Fibroblast of lung (primary cell): Measurements from ENCODE around the gene DENND1A. TPM values are rescaled to one million over a fixed set of nuclear protein-coding genes. Genes with fewer than 3 reads are reported as not detected.

Experiments
- DNase-seq, 2 donors: peaks; one replicate each; pipeline versions ENCODE4 v3.0.0 to v3.0.0-alpha.2; 2010; ENCODE audit warnings: low read depth in 2 of 2
- H2AFZ ChIP-seq: 2 replicates; pipeline ENCODE4 v1.5.1; 2012; ENCODE audit warnings: low read length, control low read depth, inconsistent platforms
- H3K27ac ChIP-seq: 2 replicates; pipeline ENCODE4 v1.5.1; 2011; ENCODE audit warnings: low read length, control low read depth; ENCODE audit not compliant: insufficient read depth
- H3K27me3 ChIP-seq: 2 replicates; pipeline ENCODE4 v1.5.1; 2011; ENCODE audit warnings: mild to moderate bottlenecking, low read length; ENCODE audit not compliant: control insufficient read depth, insufficient read depth
- H3K36me3 ChIP-seq: 2 replicates; pipeline ENCODE4 v1.5.1; 2011; ENCODE audit warnings: low read length; ENCODE audit not compliant: control insufficient read depth, insufficient read depth
- H3K4me1 ChIP-seq: 2 replicates; pipeline ENCODE4 v1.5.1; 2011; ENCODE audit warnings: low read length; ENCODE audit not compliant: control insufficient read depth, insufficient read depth; ENCODE audit errors: extremely low read depth
- H3K4me2 ChIP-seq: 2 replicates; pipeline ENCODE4 v1.5.1; 2011; ENCODE audit warnings: low read length, control low read depth; ENCODE audit not compliant: insufficient read depth; ENCODE audit errors: extremely low read depth
- H3K4me3 ChIP-seq, 4 experiments: fragments of 200-600 bp in 1 of 4; sonication (generic) in 1 of 4; replicated peaks in 1 of 4; 2 replicates each; pipeline ENCODE4 v1.5.1; 2011 to 2016; ENCODE audit warnings: low read length in 4 of 4, low read depth in 3 of 4, mild to moderate bottlenecking in 3 of 4, control low read depth in 2 of 4, inconsistent platforms in 1 of 4, mixed read lengths in 1 of 4; ENCODE audit not compliant: insufficient read depth in 1 of 4; ENCODE audit errors: control extremely low read depth in 1 of 4
- H3K79me2 ChIP-seq: 2 replicates; pipeline ENCODE4 v1.5.1; 2012; ENCODE audit warnings: mild to moderate bottlenecking, low read length, inconsistent platforms; ENCODE audit not compliant: control insufficient read depth, insufficient read depth
- H3K9ac ChIP-seq: 2 replicates; pipeline ENCODE4 v1.5.1; 2011; ENCODE audit warnings: mild to moderate bottlenecking, low read length, control low read depth; ENCODE audit not compliant: insufficient read depth
- H3K9me3 ChIP-seq: 2 replicates; pipeline ENCODE4 v1.5.1; 2012; ENCODE audit warnings: low read depth, low read length; ENCODE audit not compliant: control insufficient read depth, insufficient read depth
- H4K20me1 ChIP-seq: 2 replicates; pipeline ENCODE4 v1.5.1; 2011; ENCODE audit warnings: low read length; ENCODE audit not compliant: control insufficient read depth, insufficient read depth; ENCODE audit errors: extremely low read depth
- CTCF ChIP-seq, 2 donors: IDR thresholded peaks in 1 of 2; conservative IDR thresholded peaks in 1 of 2; 1 replicate in 1 of 2; 2 replicates in 1 of 2; pipeline ENCODE4 v1.5.1; 2011 to 2012; ENCODE audit warnings: low read length in 2 of 2, control low read depth in 1 of 2, inconsistent platforms in 1 of 2, low read depth in 1 of 2, mild to moderate bottlenecking in 1 of 2
- EZH2 ChIP-seq: IDR thresholded peaks from 2 replicates; pipeline ENCODE4 v1.5.1; 2012; ENCODE audit warnings: low read length, control low read depth, mild to moderate bottlenecking; ENCODE audit errors: missing control alignments
- polyA plus RNA-seq, 2 donors: library from polyadenylated mRNA; depleted of rRNA in 1 of 2; stranded (reverse) in 1 of 2; unstranded in 1 of 2; fragments of >200 nt; gene quantifications; 2 replicates each; pipeline ENCODE4 v1.2.1, GENCODE V29; 2011 to 2012; ENCODE audit warnings: missing spikeins in 1 of 2
- total RNA-seq: library from RNA; depleted of rRNA; stranded (reverse); fragments of >200 nt; gene quantifications from 2 replicates; pipeline ENCODE4 v1.2.1, GENCODE V29; 2014

DENND1A gene
- total and polyA plus RNA-seq, 2 donors (not counting 1 experiment from before 2014, with no cell fraction given), result 13.0 to 18.3 TPM

GRCh38 chr9:123460091-123460490 lies 469.8 kb downstream of the DENND1A start:
- H3K9ac ChIP-seq, result no peak overlapping the region
- H4K20me1 ChIP-seq, result no peaks in the 10 kb centered on the region
- H2AFZ ChIP-seq, result no peak overlapping the region
- DNase-seq, result peak in 1 of 2 donors; percentile 18
- no peak overlapping the region for H3K4me2 ChIP-seq
- no peaks in the 10 kb centered on the region for H3K27me3 ChIP-seq
- no peaks in the 10 kb centered on the region for H3K4me1 ChIP-seq
- no peaks in the 10 kb centered on the region for H3K79me2 ChIP-seq
- no peaks in the 10 kb centered on the region for H3K9me3 ChIP-seq
- no peak overlapping the region for H3K27ac ChIP-seq
- no peak overlapping the region for H3K4me3 ChIP-seq
- TF ChIP-seq EZH2 (no peak), CTCF (conservative IDR thresholded peaks at IDR 0.05 in 1 of 2, IDR thresholded peaks at IDR 0.05 in 1 of 2; ENCODE audit: low read depth in 1 of 2, low read length in 2 of 2) (no peak)
- H3K36me3 ChIP-seq, result no peaks in the 10 kb centered on the region

- H4K20me1 ChIP-seq, result no peaks in the 10 kb centered on the region
- no peak overlapping the region for H3K4me2 ChIP-seq
- no peak overlapping the region for H3K9ac ChIP-seq
- DNase-seq, result no peak
- H3K4me1 ChIP-seq, result no peaks in the 10 kb centered on the region
- no peak overlapping the region for H3K27ac ChIP-seq
- no peak overlapping the region for H2AFZ ChIP-seq
- H3K27me3 ChIP-seq, result no peaks in the 10 kb centered on the region
- no peaks in the 10 kb centered on the region for H3K79me2 ChIP-seq
- no peaks in the 10 kb centered on the region for H3K36me3 ChIP-seq
- no peaks in the 10 kb centered on the region for H3K9me3 ChIP-seq
- TF ChIP-seq CTCF (conservative IDR thresholded peaks at IDR 0.05 in 1 of 2, IDR thresholded peaks at IDR 0.05 in 1 of 2; ENCODE audit: low read depth in 1 of 2, low read length in 2 of 2) (no peak), EZH2 (no peak)
- H3K4me3 ChIP-seq, result no peak overlapping the region
Observed at GRCh38 chr9:123457583-123457982, 472.3 kb downstream of the DENND1A start.

GRCh38 chr9:123456011-123456410 lies 473.9 kb downstream of the DENND1A start:
- no peaks in the 10 kb centered on the region for H4K20me1 ChIP-seq
- H3K79me2 ChIP-seq, result no peaks in the 10 kb centered on the region
- H3K4me1 ChIP-seq, result no peaks in the 10 kb centered on the region
- no peaks in the 10 kb centered on the region for H3K27me3 ChIP-seq
- H3K27ac ChIP-seq, result no peak overlapping the region
- H2AFZ ChIP-seq, result no peak overlapping the region
- H3K9me3 ChIP-seq, result no peaks in the 10 kb centered on the region
- H3K4me3 ChIP-seq, result no peak overlapping the region
- no peak for TF ChIP-seq CTCF (conservative IDR thresholded peaks at IDR 0.05 in 1 of 2, IDR thresholded peaks at IDR 0.05 in 1 of 2; ENCODE audit: low read depth in 1 of 2, low read length in 2 of 2)
- no peak for TF ChIP-seq EZH2
- no peak overlapping the region for H3K4me2 ChIP-seq
- DNase-seq, result no peak
- H3K36me3 ChIP-seq, result no peaks in the 10 kb centered on the region
- no peak overlapping the region for H3K9ac ChIP-seq
